Pulmonary artery endothelial cell (primary cell): ENCODE results near the gene SSU72. TPM values are rescaled to one million over a fixed set of nuclear protein-coding genes. Genes with fewer than 3 reads are reported as not detected.
"Not testable (repeated sequence)": the region's sequence is repeated elsewhere in the genome, so short reads cannot be mapped to it uniquely, and the experiment has no call there.

ENCODE experiments used
- DNase-seq: peaks from one replicate; pipeline ENCODE4 v3.0.0-alpha.2; 2011; ENCODE audit warnings: low read depth, low spot score
- total RNA-seq: library from RNA; depleted of rRNA; stranded (reverse); fragments of >200 nt; gene quantifications from 2 replicates; pipeline ENCODE4 v1.2.3, GENCODE V29; 2014

SSU72 gene
- total RNA-seq, 1 donor from 2014 or later = 75.0 TPM

- no peak for DNase-seq
Observed at GRCh38 chr1:1529321-1529720, 45.3 kb downstream of the SSU72 start.

GRCh38 chr1:1528301-1529267, 46.1 kb downstream of the SSU72 start:
- no peak for DNase-seq

GRCh38 chr1:1527092-1527816, 47.4 kb downstream of the SSU72 start:
- DNase-seq = no peak

GRCh38 chr1:1526476-1526875, 48.2 kb downstream of the SSU72 start:
- not testable (repeated sequence) for DNase-seq

- not testable (repeated sequence) for DNase-seq
Observed at GRCh38 chr1:1524750-1525383, 49.8 kb downstream of the SSU72 start.

DNA sequence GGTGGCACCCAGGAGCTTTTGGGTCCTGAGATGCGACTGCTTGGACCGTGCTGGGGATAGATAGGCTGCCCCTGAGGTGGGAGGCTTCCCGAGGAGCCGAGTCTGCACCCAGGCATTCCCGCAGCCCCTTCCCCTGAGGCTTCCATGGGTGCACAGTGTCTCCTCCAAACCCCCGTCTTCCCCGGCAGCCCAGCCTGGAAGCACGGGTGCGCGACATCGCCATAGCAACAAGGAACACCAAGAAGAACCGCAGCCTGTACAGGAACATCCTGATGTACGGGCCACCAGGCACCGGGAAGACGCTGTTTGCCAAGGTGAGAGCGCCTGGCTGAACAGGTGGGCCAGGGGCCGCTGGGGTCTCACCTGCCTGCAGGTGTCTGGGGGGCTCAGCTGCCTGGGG, 51.0 kb downstream of the SSU72 start:
- not testable (repeated sequence) for DNase-seq

- not testable (repeated sequence) for DNase-seq
Observed at GRCh38 chr1:1523226-1523625, 51.4 kb downstream of the SSU72 start.

DNA sequence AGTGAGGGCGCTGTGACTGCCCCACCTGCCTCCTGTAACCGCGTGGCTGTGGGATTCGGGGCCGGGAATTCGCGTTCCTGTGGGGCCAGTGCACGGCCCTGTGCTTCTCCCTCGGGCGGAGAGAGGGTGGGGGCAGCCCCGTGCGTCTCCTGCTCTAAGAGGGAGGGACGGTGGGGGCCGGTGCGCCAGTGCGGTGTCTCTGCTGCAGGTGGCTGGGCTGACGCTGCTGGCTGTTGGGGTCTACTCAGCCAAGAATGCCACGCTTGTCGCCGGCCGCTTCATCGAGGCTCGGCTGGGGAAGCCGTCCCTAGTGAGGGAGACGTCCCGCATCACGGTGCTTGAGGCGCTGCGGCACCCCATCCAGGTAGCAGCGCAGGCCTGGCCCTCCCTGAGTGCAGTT, 52.1 kb downstream of the SSU72 start:
- DNase-seq = not testable (repeated sequence)

DNA sequence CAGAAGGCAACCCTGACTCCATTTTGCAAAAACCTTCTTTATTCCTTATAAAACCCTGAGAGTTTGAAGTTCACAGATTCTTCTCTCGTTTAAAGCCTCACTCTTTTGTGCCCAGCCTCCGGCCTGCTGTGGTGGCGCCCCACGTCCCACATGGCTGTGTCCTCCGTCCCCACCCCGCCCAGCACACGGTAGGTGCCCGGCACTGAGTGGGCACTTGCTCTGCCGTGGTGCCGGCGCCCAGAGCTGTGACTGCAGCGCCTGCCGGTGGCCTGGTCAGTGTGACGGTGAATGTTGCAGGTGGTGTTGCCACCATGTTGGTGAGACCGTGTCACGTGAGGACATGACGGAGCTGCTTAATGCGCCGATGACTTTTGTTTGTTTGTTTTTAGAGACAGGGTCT, 53.3 kb downstream of the SSU72 start:
- DNase-seq = no peak

GRCh38 chr1:1519805-1520505, 54.7 kb downstream of the SSU72 start:
- not testable (repeated sequence) for DNase-seq

DNA sequence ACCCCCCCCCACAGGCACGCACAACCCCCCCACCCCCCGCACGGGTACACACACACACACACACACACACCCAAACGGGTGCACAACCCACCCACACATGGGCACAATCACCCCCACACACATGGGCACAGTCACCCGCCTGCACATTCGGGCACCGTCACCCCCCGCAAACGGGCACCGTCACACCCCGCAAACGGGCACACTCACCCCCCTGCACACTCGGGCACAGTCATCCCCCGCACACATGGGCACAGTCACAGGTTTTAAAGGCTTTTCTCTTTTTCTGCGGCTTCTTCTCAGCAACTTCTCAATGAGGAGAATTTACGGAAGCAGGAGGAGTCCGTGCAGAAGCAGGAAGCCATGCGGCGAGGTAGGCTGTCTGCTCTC, 56.0 kb downstream of the SSU72 start:
- DNase-seq = not testable (repeated sequence)

DNA sequence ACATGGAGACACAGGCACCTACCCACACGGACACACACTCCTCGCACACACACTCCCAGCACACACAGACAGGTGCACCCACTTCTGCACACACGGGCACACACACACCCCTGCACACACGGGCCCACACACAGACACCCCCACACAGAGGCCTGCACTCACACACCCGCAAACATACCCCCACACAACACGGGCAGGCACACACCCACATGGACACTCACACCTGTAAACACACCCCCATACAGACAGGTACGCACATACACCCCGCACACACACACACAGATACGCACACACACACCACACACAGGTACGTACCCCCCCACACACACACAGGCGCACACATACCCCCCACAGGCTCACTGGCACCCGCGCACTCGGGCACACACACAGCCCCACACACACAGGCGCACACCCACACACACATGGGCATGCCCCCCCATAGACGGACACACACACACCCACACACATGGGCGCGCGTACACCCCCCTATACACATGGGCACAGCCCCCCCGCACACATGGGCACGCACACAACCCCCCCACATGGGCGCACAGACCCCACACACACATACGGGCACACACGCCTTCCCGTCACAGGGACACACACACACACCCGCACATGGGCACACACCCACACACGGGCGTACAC, 56.6 kb downstream of the SSU72 start:
- DNase-seq = no peak

DNA sequence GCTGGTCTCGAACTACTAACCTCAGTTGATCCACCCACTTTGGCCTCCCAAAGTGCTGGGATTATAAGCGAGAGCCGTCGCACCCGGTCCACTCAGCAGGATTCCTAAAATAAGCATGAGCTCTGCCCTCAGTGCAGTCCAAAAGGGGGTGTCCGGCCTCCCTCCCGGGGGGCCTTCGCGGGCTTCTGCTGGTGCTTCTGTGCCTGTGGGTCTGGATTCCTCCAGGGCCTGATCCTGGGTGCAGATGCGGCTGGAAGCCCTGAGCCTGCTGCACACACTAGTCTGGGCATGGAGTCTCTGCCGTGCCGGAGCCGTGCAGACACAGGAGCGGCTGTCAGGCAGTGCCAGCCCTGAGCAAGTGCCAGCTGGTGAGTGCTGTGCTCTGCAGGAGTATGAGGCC, 57.7 kb downstream of the SSU72 start:
- not testable (repeated sequence) for DNase-seq

GRCh38 chr1:1514376-1514775, 60.3 kb downstream of the SSU72 start:
- DNase-seq = not testable (repeated sequence)

DNA sequence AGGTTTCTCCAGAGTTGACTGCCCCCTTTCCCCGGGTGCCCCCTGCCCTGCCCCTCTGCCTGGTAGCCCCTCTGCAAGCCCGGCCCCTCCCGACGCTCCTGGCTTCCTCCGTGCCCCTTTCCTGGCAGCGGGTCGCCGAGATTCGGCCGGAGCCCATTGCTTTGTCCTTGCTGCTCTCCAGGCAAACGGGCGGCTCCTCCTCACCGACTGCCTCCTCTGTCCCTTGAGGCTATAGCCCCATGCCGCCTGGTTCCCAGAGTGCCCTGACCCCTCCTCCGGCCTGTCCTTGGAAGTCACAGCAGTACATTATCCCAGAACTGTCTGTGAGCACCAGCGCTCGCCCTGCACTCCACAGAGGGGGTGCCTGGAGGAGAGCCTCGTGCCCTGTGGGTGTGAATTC, 61.0 kb downstream of the SSU72 start:
- not testable (repeated sequence) for DNase-seq

- not testable (repeated sequence) for DNase-seq
Observed at GRCh38 chr1:1512425-1512824, 62.2 kb downstream of the SSU72 start.

GRCh38 chr1:1511533-1512285, 63.0 kb downstream of the SSU72 start, which contains the start of gene ATAD3A:
Gene ATAD3A, plus strand, starts transcription at chr1:1512162. Its CDS starts 107 bp downstream, at chr1:1512269.
- DNase-seq = peak; percentile 92

DNA sequence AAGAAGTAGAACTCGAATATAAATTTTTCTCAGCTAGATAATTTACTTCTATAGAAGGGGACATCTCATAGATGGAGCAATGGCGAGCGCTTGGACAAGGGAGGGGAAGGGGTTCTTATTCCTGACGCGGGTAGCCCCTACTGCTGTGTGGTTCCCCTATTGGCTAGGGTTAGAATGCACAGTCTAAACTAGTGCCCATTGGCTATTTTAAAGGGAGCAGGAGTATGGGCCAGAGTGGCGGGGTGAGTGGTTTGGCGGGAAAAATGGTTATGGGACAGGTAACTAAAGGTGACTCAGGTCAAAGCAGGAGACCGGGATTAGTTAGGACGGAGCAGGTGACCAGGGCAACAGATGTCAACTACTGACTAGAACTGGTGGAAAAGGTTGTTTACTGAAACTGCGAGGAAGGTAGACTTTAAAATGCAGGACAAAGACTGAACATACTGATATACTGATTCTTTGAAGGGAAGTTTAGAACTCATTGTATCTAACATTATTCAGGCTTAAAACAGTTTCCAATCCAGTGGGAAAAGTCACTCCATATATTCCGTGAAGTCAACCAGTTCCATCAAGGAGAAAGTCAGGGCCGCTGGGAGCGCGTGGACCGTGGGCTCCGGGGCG, 63.6 kb downstream of the SSU72 start:
- no peak for DNase-seq

DNA sequence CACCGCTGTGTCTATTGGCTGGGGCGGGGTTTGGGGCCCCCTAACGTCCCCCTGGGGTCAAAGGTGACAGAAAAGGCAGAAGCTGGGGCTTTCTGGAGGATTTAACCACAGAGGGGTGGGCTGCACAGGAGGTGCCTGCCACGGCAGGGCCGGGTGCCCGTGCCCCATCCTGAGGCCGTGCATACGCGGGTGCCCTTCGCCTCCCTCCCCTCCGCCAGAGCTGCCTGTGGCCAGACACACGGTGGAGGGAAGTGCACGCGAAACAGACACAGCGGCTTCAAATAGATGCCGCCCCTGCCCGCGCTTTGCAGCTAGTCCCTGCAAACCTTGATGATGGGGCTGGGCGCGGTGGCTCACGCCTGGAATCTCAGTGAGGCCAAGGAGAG, 65.2 kb downstream of the SSU72 start:
- not testable (repeated sequence) for DNase-seq
